ENCODE data around the gene DENND1B.
"Not testable (repeated sequence)": the region's sequence is repeated elsewhere in the genome, so short reads cannot be mapped to it uniquely, and the experiment has no call there.

Gene DENND1B

GRCh38 chr1:197559244-197559643, 216.0 kb downstream of the DENND1B start:
- no peak for DNase-seq (ENCODE audit: low read depth in 2 of 2)

- DNase-seq (ENCODE audit: low read depth in 2 of 2): no peak
Observed at GRCh38 chr1:197557302-197557701, 218.0 kb downstream of the DENND1B start.

- no peak for DNase-seq (ENCODE audit: low read depth in 2 of 2)
Observed at GRCh38 chr1:197553281-197553680, 222.0 kb downstream of the DENND1B start.

GRCh38 chr1:197546989-197547388, 228.3 kb downstream of the DENND1B start:
- DNase-seq (ENCODE audit: low read depth in 2 of 2): no peak

- no peak for DNase-seq (ENCODE audit: low read depth in 2 of 2)
Observed at GRCh38 chr1:197544553-197544952, 230.7 kb downstream of the DENND1B start.

GRCh38 chr1:197544130-197544529, 231.2 kb downstream of the DENND1B start:
- DNase-seq (ENCODE audit: low read depth in 2 of 2): no peak

GRCh38 chr1:197541411-197541810, 233.9 kb downstream of the DENND1B start:
- DNase-seq (ENCODE audit: low read depth in 2 of 2): no peak

GRCh38 chr1:197526736-197527371, 248.4 kb downstream of the DENND1B start:
- no peak for DNase-seq (ENCODE audit: low read depth in 2 of 2)

- peak in 1 of 2 donors; percentile 11 for DNase-seq (ENCODE audit: low read depth in 2 of 2)
Observed at GRCh38 chr1:197521118-197521739, 254.1 kb downstream of the DENND1B start.

- DNase-seq (ENCODE audit: low read depth in 2 of 2): no peak
Observed at GRCh38 chr1:197519741-197520334, 255.4 kb downstream of the DENND1B start.

GRCh38 chr1:197515421-197515820, 259.9 kb downstream of the DENND1B start:
- no peak for DNase-seq (ENCODE audit: low read depth in 2 of 2)

GRCh38 chr1:197510691-197511378, 264.4 kb downstream of the DENND1B start:
- DNase-seq (ENCODE audit: low read depth in 2 of 2): no peak

GRCh38 chr1:197496722-197497121, 278.6 kb downstream of the DENND1B start:
- DNase-seq (ENCODE audit: low read depth in 2 of 2): no peak

GRCh38 chr1:197491505-197491904, 283.8 kb downstream of the DENND1B start:
- DNase-seq (ENCODE audit: low read depth in 2 of 2): not testable (repeated sequence)

- no peak for DNase-seq (ENCODE audit: low read depth in 2 of 2)
Observed at GRCh38 chr1:197486946-197487345, 288.3 kb downstream of the DENND1B start.

- DNase-seq (ENCODE audit: low read depth in 2 of 2): no peak
Observed at GRCh38 chr1:197485790-197486189, 289.5 kb downstream of the DENND1B start.

GRCh38 chr1:197481101-197481500, 294.2 kb downstream of the DENND1B start:
- no peak for DNase-seq (ENCODE audit: low read depth in 2 of 2)

- no peak for DNase-seq (ENCODE audit: low read depth in 2 of 2)
Observed at GRCh38 chr1:197480446-197480845, 294.8 kb downstream of the DENND1B start.

- DNase-seq (ENCODE audit: low read depth in 2 of 2): no peak
Observed at GRCh38 chr1:197472141-197472540, 303.1 kb downstream of the DENND1B start.

GRCh38 chr1:197471248-197471985, 303.9 kb downstream of the DENND1B start:
- DNase-seq (ENCODE audit: low read depth in 2 of 2): no peak

GRCh38 chr1:197470330-197470729, 304.9 kb downstream of the DENND1B start:
- DNase-seq (ENCODE audit: low read depth in 2 of 2): no peak

- DNase-seq (ENCODE audit: low read depth in 2 of 2): no peak
Observed at GRCh38 chr1:197469620-197470210, 305.6 kb downstream of the DENND1B start.

Data from stimulated activated CD4-positive, alpha-beta T cell treated with anti-CD3 and anti-CD28 coated beads, Interleukin-4, amount 100 ng/mL, for 48 hours (primary cell).